CD14-positive monocyte (primary cell): ENCODE measurements around the gene KRT8. TPM values are rescaled to one million over a fixed set of nuclear protein-coding genes. Genes with fewer than 3 reads are reported as not detected.
A peak's percentile ranks its signal among the peaks of the same experiment; 100 is the strongest.

Experiments
- DNase-seq, 3 donors: peaks; one replicate each; pipeline ENCODE4 v3.0.0-alpha.2; 2011 to 2022
- H2AFZ ChIP-seq: 2 replicates; pipeline ENCODE4 v1.6.0; 2012; ENCODE audit warnings: mild to moderate bottlenecking, low read depth, low read length, inconsistent platforms; ENCODE audit not compliant: insufficient read depth, poor library complexity, severe bottlenecking
- H3K27ac ChIP-seq, 2 donors: 1 replicate in 1 of 2; 2 replicates in 1 of 2; pipeline ENCODE4 v1.5.1; 2012 to 2013; ENCODE audit warnings: low read length in 2 of 2, control low read depth in 1 of 2, inconsistent platforms in 1 of 2, low read depth in 1 of 2, mild to moderate bottlenecking in 1 of 2
- H3K27me3 ChIP-seq, 2 donors: one replicate each; pipeline versions ENCODE4 v1.6.0 to v1.6.1; 2011 to 2013; ENCODE audit warnings: low read length in 2 of 2; ENCODE audit not compliant: control insufficient read depth in 2 of 2, insufficient read depth in 2 of 2
- H3K36me3 ChIP-seq, 2 donors: replicated peaks in 1 of 2; 1 replicate in 1 of 2; 2 replicates in 1 of 2; pipeline versions ENCODE4 v1.5.1 to v1.6.1; 2012 to 2013; ENCODE audit warnings: low read length in 2 of 2, control low read depth in 1 of 2, inconsistent platforms in 1 of 2, mild to moderate bottlenecking in 1 of 2; ENCODE audit not compliant: insufficient read depth in 2 of 2, control insufficient read depth in 1 of 2
- H3K4me1 ChIP-seq, 2 donors: 1 replicate in 1 of 2; 2 replicates in 1 of 2; pipeline versions ENCODE4 v1.5.1 to v1.6.1; 2012 to 2013; ENCODE audit warnings: low read length in 2 of 2, control low read depth in 1 of 2, inconsistent platforms in 1 of 2, mild to moderate bottlenecking in 1 of 2, moderate library complexity in 1 of 2; ENCODE audit not compliant: insufficient read depth in 2 of 2, control insufficient read depth in 1 of 2
- H3K4me2 ChIP-seq: replicated peaks from 2 replicates; pipeline ENCODE3; 2012; ENCODE audit warnings: low read length, moderate library complexity, mild to moderate bottlenecking; ENCODE audit not compliant: poor library complexity, severe bottlenecking; ENCODE audit errors: extremely low read depth
- H3K4me3 ChIP-seq, 3 experiments: fragments of 200-600 bp in 1 of 3; sonication (generic) in 1 of 3; replicated peaks in 1 of 3; 1 replicate in 2 of 3; 2 replicates in 1 of 3; pipeline ENCODE4 v1.5.1; 2011 to 2013; ENCODE audit warnings: low read length in 3 of 3, mild to moderate bottlenecking in 3 of 3, control low read depth in 2 of 3, low read depth in 2 of 3, inconsistent platforms in 1 of 3, moderate library complexity in 1 of 3
- H3K79me2 ChIP-seq: 2 replicates; pipeline ENCODE4 v1.6.0; 2012; ENCODE audit warnings: mild to moderate bottlenecking, control low read depth, inconsistent platforms, low read length, moderate library complexity; ENCODE audit not compliant: insufficient read depth
- H3K9ac ChIP-seq: 2 replicates; pipeline ENCODE4 v1.6.0; 2017; ENCODE audit warnings: low read length, mild to moderate bottlenecking; ENCODE audit not compliant: insufficient read depth, poor library complexity, severe bottlenecking
- H3K9me3 ChIP-seq, 2 donors: replicated peaks in 1 of 2; 1 replicate in 1 of 2; 2 replicates in 1 of 2; pipeline versions ENCODE4 v1.5.1 to v1.6.1; 2012 to 2013; ENCODE audit warnings: low read length in 2 of 2, control low read depth in 1 of 2; ENCODE audit not compliant: control insufficient read depth in 1 of 2, insufficient read depth in 1 of 2
- H4K20me1 ChIP-seq: 2 replicates; pipeline ENCODE4 v1.6.0; 2012; ENCODE audit warnings: mild to moderate bottlenecking, low read length, control low read depth, moderate library complexity; ENCODE audit not compliant: insufficient read depth
- H3K27ac Mint-ChIP-seq, 7 donors: one replicate each; pipeline ENCODE4 v1.8.0; 2020; ENCODE audit warnings: mild to moderate bottlenecking in 7 of 7, mixed read lengths in 7 of 7, moderate library complexity in 6 of 7, inconsistent platforms in 2 of 7
- H3K27me3 Mint-ChIP-seq, 3 donors: one replicate each; pipeline ENCODE4 v1.8.0; 2021 to 2022; ENCODE audit warnings: low read depth in 3 of 3, mild to moderate bottlenecking in 3 of 3, mixed read lengths in 3 of 3, moderate library complexity in 3 of 3, inconsistent platforms in 1 of 3
- H3K36me3 Mint-ChIP-seq, 2 donors: one replicate each; pipeline ENCODE4 v1.8.0; 2020; ENCODE audit warnings: mixed read lengths in 2 of 2, inconsistent platforms in 1 of 2, mild to moderate bottlenecking in 1 of 2
- H3K4me1 Mint-ChIP-seq: one replicate; pipeline ENCODE4 v1.8.0; 2020; ENCODE audit warnings: mild to moderate bottlenecking, mixed read lengths
- H3K4me3 Mint-ChIP-seq, 2 donors: one replicate each; pipeline ENCODE4 v1.8.0; 2020; ENCODE audit warnings: mild to moderate bottlenecking in 2 of 2, mixed read lengths in 2 of 2, moderate library complexity in 1 of 2
- H3K9me3 Mint-ChIP-seq, 7 donors: one replicate each; pipeline ENCODE4 v1.8.0; 2020 to 2022; ENCODE audit warnings: mixed read lengths in 7 of 7, mild to moderate bottlenecking in 6 of 7, moderate library complexity in 6 of 7, inconsistent platforms in 2 of 7
- CTCF ChIP-seq: fragments of 200-600 bp; IDR thresholded peaks from one replicate; pipeline ENCODE4 v1.8.0; 2022; ENCODE audit warnings: antibody characterized with exemption, mild to moderate bottlenecking
- WGBS: methylation state at CpG from one replicate; pipeline ENCODE4 v1.1.5; 2013; ENCODE audit warnings: missing lambda C conversion rate; ENCODE audit not compliant: insufficient coverage; 5-methylcytosine and 5-hydroxymethylcytosine counted together
- intact Hi-C, 2 donors: fragments of 100-400 bp; cut with micrococcal nuclease; formaldehyde crosslinking; loops; one replicate each; pipeline versions ENCODE4 v1.15.0 to v1.15.1; 2023
- polyA plus RNA-seq, 3 donors: library from polyadenylated mRNA; depleted of rRNA in 1 of 3; unstranded in 2 of 3; stranded (reverse) in 1 of 3; fragments of 300-500 nt in 2 of 3; fragments of >200 nt in 1 of 3; fragmentation: Illumina TruSeq in 2 of 3; gene quantifications; 1 replicate in 2 of 3; 2 replicates in 1 of 3; pipeline ENCODE4 v1.2.3, GENCODE V29; 2012 to 2021

The KRT8 gene
- polyA plus RNA-seq, 3 donors = 0.16 to 0.39 TPM; not detected in 1

- intact Hi-C loops = no loop called here
These were observed 894 bp downstream of the KRT8 start for GRCh38 chr12:52903855-52904508.

More at GRCh38 chr12:52903855-52904508, 894 bp downstream of the KRT8 start:
- 22% methylated on average over 16 of the region's 31 CpGs for WGBS
- peak in 2 of 3 donors; percentile 37 to 45 for DNase-seq
- H3K36me3 ChIP-seq = no peaks in the 10 kb centered on the region
- Mint-ChIP-seq H3K27me3 (peaks cover 0 to 2% (median 1%) of the 10 kb centered on the region in 3 donors), H3K4me3 (peak overlapping the region; percentile 71 to 91), H3K36me3 (no peaks in the 10 kb centered on the region), H3K27ac (peak overlapping the region in 4 of 7 donors; percentile 35 to 68 (median 54)), H3K9me3 (peaks cover 0 to 2% (median 0%) of the 10 kb centered on the region in 7 donors), H3K4me1 (peaks cover 30% of the 10 kb centered on the region)
- no peaks in the 10 kb centered on the region for H3K79me2 ChIP-seq
- H3K27me3 ChIP-seq = no peaks in the 10 kb centered on the region
- H4K20me1 ChIP-seq = no peaks in the 10 kb centered on the region
- H2AFZ ChIP-seq = peak overlapping the region; percentile 88
- peak overlapping the region; percentile 75 for H3K9ac ChIP-seq
- peak overlapping the region; percentile 80 for H3K4me2 ChIP-seq
- no peak overlapping the region for H3K27ac ChIP-seq
- H3K9me3 ChIP-seq = no peaks in the 10 kb centered on the region
- no peak for TF ChIP-seq CTCF
- H3K4me3 ChIP-seq = peak overlapping the region; percentile 38 to 75 (median 56)
- peaks cover 25 to 26% of the 10 kb centered on the region in 2 donors for H3K4me1 ChIP-seq
